Activated CD8-positive, alpha-beta memory T cell treated with anti-CD3 and anti-CD28 coated beads for 48 hours (primary cell): Measurements from ENCODE around the gene SLC22A23.

Experiments
- DNase-seq, 3 experiments: peaks; one replicate each; pipeline ENCODE4 v3.0.0-alpha.2; 2020; ENCODE audit warnings: low read depth in 2 of 3, low spot score in 2 of 3

Gene SLC22A23

GRCh38 chr6:3230900-3231246, 226.0 kb downstream of the SLC22A23 start:
- no peak for DNase-seq

DNA sequence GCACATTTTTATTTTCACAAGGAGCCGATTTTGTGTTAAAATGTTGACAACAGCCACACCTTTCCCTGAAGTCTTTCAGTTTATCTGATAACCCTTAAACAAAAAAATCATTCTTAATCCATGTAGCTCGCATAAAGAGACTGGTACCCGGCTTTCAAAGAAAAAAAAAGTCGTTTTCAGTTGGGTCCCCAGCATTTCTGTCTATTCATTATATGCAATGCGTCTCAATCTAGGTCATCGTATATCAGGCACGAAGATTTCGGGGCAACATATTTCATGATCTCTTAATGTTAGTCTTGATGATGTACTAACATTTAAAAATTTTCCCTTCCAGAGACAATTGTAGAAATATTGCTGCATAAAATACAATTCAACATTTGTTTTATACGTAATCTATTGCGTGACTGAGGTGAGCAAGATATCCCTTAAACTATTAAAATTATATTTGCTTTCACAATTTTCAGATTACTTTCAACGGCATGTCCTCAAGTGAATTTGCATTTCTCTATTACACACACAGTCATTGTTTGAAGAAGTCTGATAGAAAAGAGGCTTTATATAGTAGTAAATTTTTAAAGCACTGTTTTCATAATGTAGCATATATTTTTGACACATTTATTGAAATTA, 226.5 kb downstream of the SLC22A23 start:
- no peak for DNase-seq

DNA sequence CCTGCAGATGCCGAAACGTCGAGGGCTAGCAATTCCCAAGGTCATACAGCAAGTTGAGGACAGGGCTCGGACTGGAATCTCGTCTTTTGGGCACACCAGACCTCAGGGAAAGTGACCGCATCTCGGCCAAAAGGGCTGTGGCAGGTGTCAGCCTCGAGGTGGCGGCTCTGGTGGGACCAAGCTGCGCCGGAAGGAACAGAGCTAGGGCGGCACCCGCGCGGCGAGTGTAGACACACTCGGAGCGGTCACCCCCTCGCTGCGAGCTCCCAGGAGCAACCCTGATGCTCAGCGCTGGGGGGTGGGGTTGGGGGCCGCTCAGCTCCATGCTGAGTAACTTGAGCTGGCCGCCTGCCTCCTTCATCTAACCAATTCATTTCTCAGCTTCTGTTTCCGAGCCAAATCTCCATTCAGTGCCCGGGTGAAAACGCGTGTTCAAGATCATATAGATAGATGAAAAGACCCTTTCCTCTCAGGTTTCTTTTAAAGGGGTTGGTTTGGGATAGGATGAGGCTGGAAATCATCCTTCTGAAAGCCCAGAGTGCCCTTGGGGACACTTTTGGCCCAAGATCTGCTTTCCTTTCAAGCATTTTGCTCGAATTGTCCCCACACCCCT, 227.2 kb downstream of the SLC22A23 start:
- no peak for DNase-seq

DNA sequence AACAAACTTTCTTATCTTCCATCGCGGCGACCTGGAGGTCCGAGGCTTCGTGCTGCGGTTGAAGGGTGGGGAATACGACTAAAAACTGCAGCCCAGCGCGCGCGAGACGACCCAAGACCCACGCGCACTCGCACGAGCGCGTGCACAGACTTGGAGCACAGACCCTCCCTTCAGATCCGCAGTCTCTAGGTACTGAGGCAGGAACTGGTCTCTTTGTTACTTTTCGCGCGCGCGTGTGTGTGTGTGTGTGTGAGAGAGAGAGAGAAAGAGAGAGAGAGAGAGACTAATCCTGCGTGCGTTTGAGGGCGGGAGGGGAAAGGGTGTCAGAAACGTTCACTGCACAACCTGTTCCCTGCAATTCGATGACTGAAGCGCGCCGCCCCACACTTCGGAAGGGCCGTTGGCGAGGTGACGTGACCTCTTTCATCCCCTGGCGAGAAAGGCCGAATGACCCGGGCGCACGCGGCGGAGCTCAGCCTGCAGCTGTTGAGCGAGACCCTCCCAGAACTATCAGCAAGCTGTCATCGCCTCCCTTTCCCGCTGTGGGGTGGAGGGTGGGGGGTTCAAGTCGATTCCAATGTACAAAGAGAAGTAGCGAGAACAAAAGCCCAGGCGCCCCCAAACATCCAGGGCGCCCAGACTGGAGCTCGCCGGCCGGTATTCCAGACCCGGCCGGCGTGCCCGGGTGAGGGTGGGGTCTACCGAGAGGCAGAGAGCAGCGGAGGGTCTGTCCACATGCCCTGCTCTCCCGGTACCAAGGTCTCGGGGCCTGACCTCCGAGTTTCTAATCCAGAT, 227.9 kb downstream of the SLC22A23 start:
- no peak for DNase-seq

DNA sequence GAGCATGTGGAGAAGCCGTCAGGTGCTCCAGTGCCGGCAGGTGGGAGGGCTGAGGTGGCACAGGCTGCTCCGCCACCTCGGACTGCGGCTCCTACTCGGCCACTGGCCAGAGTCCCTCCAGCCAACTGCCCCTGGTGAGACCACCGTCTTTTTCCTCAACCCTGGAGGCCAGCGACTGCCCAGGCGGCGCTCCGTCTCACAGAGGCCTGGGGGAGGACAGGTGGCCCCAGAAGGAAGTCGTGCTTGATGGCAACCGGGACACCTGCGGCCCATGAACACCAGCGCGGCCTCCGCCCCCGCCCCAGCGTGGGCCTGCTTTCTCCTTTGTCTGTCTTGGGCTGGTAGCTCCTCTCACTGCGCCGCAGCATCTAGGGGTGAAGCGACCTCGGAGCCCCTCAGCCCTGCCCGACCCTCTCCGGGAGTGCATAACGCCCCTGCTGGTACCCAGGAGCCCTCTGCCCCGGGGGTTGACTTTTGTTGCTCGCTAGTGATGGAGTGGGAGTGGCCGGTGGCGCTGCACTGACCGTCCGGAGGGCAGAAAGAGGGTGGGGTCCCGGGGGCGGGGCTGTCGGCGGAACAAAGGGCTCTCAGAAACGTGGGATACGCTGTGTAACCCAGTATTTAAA, 228.7 kb downstream of the SLC22A23 start:
- no peak for DNase-seq

GRCh38 chr6:3227363-3228045, 229.3 kb downstream of the SLC22A23 start, which contains the start of gene TUBB2B:
Gene TUBB2B (minus strand): TSS chr6:3227653. CDS start chr6:3227543, 110 bp downstream.
- no peak for DNase-seq

- no peak for DNase-seq
Observed at GRCh38 chr6:3226481-3227362, 230.1 kb downstream of the SLC22A23 start.

- no peak for DNase-seq
Observed at GRCh38 chr6:3226042-3226441, 230.8 kb downstream of the SLC22A23 start.

GRCh38 chr6:3222506-3223038, 234.3 kb downstream of the SLC22A23 start:
- no peak for DNase-seq

DNA sequence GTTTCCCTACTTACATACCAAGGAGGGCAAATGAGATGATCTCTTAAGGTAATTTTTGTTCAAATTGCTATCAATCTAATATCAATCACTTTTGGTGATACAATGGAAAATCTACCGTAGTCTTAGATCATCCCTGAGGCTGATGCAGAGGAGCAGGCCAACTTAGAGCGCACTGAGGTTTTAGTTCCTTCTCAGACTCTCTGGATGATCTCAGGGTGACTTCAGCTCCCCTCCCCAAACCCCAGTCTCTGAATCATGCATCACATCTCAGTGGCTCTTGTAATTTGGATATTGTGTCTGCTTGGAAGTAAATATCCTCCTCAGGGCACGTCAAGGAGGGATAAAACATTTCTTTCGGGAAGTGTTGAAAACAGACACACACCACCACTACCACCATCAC, 235.3 kb downstream of the SLC22A23 start:
- DNase-seq, result no peak

GRCh38 chr6:3220366-3220765, 236.5 kb downstream of the SLC22A23 start:
- DNase-seq, result no peak
